GM12878 (cell line): Measurements from ENCODE around the gene PRKAG2.

Experiments used
- CBFB ChIP-seq: IDR thresholded peaks from 2 replicates; pipeline ENCODE4 v1.6.1; 2016; ENCODE audit warnings: antibody characterized with exemption, low read depth
- CEBPB ChIP-seq, 2 experiments: fragments of 150-350 bp in 1 of 2; IDR thresholded peaks; 2 replicates each; pipeline ENCODE4 v1.6.1; 2012 to 2014; ENCODE audit warnings: low read depth in 2 of 2, low read length in 2 of 2, borderline replicate concordance in 1 of 2, inconsistent platforms in 1 of 2
- NFIC ChIP-seq: IDR thresholded peaks from 2 replicates; pipeline ENCODE4 v1.6.1; 2012; ENCODE audit warnings: low read depth, mild to moderate bottlenecking, inconsistent platforms, low read length, moderate library complexity
- RAD51 ChIP-seq: fragments of 450-650 bp; IDR thresholded peaks from 2 replicates; pipeline ENCODE4 v1.6.1; 2016; ENCODE audit warnings: moderate library complexity, mild to moderate bottlenecking, inconsistent platforms
- ZNF274 ChIP-seq: IDR thresholded peaks from one replicate; pipeline ENCODE4 v1.8.0; 2011; ENCODE audit not compliant: insufficient read length, insufficient read depth
- TF ChIP-seq, protein P1 (sequence below), 3 experiments: IDR thresholded peaks in 2 of 3; conservative IDR thresholded peaks in 1 of 3; 2 replicates each; pipeline ENCODE4 v1.5.1; 2011; ENCODE audit warnings: low read depth in 3 of 3, low read length in 3 of 3, mild to moderate bottlenecking in 3 of 3, control low read depth in 2 of 3, moderate library complexity in 2 of 3, inconsistent platforms in 1 of 3, mixed read lengths in 1 of 3; ENCODE audit not compliant: control insufficient read depth in 2 of 3, insufficient read depth in 1 of 3; ENCODE audit errors: extremely low read depth in 1 of 3

- no peak for TF ChIP-seq RAD51
- no peak for TF ChIP-seq NFIC
- no peak for TF ChIP-seq ZNF274
- no peak for TF ChIP-seq CEBPB (IDR thresholded peaks at IDR 0.05; ENCODE audit: borderline replicate concordance in 1 of 2, low read depth in 2 of 2, low read length in 2 of 2)
- TF ChIP-seq CBFB = no peak
- TF ChIP-seq, protein P1, sequence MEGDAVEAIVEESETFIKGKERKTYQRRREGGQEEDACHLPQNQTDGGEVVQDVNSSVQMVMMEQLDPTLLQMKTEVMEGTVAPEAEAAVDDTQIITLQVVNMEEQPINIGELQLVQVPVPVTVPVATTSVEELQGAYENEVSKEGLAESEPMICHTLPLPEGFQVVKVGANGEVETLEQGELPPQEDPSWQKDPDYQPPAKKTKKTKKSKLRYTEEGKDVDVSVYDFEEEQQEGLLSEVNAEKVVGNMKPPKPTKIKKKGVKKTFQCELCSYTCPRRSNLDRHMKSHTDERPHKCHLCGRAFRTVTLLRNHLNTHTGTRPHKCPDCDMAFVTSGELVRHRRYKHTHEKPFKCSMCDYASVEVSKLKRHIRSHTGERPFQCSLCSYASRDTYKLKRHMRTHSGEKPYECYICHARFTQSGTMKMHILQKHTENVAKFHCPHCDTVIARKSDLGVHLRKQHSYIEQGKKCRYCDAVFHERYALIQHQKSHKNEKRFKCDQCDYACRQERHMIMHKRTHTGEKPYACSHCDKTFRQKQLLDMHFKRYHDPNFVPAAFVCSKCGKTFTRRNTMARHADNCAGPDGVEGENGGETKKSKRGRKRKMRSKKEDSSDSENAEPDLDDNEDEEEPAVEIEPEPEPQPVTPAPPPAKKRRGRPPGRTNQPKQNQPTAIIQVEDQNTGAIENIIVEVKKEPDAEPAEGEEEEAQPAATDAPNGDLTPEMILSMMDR (IDR thresholded peaks at IDR 0.05 in 2 of 3, conservative IDR thresholded peaks at IDR 0.05 in 1 of 3; ENCODE audit: control insufficient read depth in 2 of 3, extremely low read depth in 1 of 3, insufficient read depth in 1 of 3, low read depth in 3 of 3, low read length in 3 of 3) = no peak
These were observed 92.8 kb downstream of the PRKAG2 start for GRCh38 chr7:151783958-151784575.
